ENCODE data around the gene CNTN4.
"Not testable (repeated sequence)": the region's sequence is repeated elsewhere in the genome, so short reads cannot be mapped to it uniquely, and the experiment has no call there.

Gene CNTN4

DNA sequence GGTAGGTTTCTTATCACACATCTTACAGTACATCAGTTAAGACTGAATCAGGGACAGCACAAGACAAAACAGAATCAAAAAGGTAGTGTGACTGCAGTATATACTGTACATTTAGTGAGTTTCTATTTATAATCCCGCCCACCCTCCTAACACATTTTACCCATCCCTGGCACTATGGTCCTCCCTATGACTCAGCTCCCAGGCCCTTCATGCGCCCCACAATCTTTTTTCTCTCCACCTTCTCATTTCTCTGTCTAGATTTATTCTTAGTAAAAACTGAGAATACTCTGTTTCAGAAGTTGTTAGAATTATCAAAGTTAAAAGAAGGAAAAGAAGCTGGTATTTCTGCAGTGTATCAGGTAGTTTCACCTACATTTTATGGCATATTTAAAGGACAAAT is 427.3 kb downstream of the CNTN4 start:
- no peak for DNase-seq

GRCh38 chr3:2526926-2527325 is 428.3 kb downstream of the CNTN4 start:
- no peak for DNase-seq

DNA sequence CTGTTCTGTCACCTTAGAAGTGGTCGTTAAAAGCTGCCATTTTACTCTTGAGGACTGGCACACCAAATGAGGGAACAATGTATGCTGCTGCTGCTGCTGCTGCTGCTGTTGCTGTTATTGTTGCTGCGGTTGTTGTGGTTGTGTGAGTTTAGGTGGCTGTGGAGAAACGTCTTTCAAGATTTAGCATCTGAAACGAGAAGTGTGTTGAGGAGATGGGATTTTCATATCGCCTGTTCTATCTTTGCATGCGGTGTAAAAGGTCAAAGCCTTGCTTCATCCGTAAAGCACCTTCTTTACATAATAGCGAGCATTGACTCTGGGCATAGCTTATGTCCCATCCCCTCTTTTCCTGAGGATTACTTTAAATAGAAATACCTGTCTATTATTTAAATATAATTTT is 428.7 kb downstream of the CNTN4 start:
- not testable (repeated sequence) for DNase-seq

GRCh38 chr3:2534767-2535166 is 436.1 kb downstream of the CNTN4 start:
- DNase-seq = not testable (repeated sequence)

DNA sequence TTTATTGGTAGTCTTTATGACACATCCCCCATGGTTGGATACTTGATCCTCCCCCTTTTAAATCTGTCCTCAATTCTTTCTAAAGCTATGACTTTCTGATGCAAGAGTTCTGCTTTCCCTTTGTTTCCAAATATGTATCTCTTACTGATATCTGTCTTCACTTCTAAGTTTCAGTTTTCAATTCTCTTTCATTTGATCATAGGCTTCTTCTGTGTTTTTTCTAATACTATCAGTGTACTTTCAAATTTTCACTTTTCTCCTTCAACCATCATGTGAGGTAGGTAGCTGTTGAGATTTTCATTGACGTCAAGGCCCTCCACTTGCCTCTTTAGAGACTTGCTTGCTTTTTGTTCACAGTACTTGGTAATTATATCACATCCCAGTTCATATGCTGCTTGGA is 436.5 kb downstream of the CNTN4 start:
- no peak for DNase-seq

- DNase-seq = no peak
Measured at GRCh38 chr3:2536575-2536974, 437.9 kb downstream of the CNTN4 start.

DNA sequence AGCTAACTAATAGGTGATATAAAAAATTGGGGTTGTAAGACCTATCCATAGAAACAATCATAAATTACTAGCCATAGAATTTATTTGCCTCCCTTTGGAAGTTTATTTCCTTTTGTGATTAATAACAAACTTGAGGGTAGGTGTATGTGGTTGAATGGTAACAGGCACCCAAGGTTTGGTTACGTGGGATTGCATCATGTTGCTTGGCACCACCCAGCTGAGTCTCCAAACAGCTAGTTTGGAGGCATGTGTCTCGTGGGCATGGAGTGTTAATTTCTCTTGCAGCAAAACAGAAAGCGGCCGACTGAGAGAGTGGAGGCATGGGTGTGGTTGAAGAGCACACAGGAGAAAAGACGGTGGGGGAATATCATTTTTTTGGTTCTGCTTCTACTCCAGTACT is 441.4 kb downstream of the CNTN4 start:
- no peak for DNase-seq

DNA sequence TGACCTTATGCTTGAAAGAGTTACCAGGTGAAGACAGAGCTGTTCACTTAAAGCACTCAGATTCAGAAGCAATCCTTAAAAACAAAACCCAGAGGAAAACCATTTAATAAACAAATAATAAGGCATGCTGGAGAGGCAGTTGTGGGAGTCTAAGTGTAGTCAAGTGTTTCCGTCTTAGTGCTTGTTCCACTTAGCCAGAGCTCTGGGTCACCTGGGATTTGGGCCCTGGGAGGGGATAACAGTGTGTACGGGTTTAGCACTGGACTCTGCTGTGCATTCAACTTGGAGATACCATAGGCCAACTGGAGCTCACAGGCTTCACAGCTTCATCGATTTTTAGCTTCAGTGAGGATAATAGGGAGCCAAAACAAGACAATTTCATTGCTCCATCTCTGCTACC is 444.6 kb downstream of the CNTN4 start:
- DNase-seq = no peak

DNA sequence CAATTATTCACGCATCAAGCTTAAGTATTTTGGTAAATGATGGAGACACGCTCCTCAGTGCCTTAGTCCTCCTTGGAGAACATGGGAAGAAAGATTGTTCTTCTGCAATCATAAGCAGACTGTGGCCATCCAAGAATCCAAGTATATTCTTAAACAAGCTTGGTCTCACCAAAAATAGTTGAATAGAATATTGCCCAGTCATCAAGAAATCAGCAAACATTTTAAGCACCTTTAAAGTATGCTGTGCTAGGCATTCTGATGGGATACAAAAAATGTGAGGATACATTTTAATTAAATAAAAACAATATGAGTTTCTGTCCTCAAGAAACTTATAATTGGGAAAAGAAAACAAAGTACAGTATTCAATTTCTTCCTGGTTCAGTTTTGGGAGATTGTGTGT is 445.5 kb downstream of the CNTN4 start:
- DNase-seq = no peak

GRCh38 chr3:2544718-2545117 is 446.1 kb downstream of the CNTN4 start:
- no peak for DNase-seq

GRCh38 chr3:2547049-2547448 is 448.4 kb downstream of the CNTN4 start:
- DNase-seq = no peak

DNA sequence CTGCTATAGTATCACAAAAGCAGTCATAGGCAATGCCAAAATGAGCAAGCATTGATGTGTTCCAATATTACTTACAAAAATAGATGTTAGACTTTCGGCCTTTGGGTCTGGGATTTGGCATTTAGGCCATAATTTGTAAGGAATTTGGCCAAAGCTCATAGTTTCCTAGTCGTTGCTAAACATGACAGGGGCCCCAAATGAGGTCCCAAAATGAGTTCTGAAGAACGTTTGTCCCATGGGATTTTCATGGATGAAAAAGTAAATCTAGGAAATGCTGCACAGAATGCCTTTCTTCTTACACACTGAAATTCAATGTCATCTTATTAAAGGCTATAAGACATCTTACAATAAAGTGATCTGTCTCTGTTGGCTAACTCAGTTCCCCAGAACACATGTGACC is 456.0 kb downstream of the CNTN4 start:
- DNase-seq = no peak

DNA sequence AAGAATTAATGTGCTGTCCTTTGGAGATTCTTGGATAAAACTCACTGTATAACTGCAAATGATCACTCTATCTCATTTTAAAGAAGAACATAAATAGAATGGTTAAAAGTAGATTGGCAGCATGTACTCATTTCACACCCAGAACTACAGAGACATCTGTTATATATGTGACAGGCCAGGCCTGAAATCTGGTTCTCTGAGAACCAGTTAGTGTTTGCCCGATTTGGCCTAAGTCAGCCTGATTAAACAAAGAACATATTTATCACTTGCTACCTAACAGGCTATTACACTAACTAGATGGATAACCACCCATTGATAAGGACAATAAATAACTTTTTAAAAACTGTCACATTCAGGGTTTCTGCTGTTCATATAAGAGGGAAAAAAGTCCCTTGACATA is 460.1 kb downstream of the CNTN4 start:
- DNase-seq = no peak

GRCh38 chr3:2567451-2567850 is 468.8 kb downstream of the CNTN4 start:
- DNase-seq = no peak

DNA sequence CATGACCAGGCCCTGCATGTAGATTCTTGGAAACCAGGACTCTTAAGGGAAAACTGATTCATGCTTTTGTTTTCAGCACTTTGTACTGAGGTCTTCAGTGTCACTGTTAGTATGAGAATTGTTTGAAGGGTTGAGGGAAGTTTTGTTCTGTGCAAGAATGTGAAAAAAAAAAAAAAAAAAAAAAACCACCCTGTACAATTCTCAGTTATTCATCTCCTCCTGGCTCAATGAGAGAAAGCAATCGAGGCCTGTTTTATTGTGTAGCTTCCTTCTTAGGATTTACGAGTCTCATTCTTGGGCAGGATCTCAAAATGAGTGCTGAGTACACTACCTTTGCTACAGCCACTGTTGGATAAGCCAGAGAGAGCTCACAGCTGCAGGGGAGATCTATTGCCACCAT is 469.5 kb downstream of the CNTN4 start:
- DNase-seq = no peak

GRCh38 chr3:2568929-2569328 is 470.3 kb downstream of the CNTN4 start:
- DNase-seq = no peak

DNA sequence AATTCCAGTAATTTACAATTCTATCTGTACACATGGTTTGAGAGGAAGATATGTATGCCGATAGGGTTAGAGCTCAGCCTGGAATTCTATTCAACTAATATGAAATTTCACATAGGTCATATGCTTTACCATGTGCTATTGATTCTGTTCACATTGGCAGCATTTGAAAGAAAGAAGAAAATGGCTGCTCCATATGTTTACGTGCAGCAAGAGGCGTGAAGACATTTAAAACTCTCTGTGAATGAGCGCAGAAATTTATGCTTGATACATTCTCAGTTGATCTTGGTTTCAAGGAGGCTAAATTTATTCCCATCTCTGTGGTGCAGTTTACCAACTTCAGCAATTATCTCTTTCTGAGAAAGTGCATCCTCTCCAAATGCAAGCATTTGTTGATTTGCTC is 478.9 kb downstream of the CNTN4 start:
- DNase-seq = no peak

DNA sequence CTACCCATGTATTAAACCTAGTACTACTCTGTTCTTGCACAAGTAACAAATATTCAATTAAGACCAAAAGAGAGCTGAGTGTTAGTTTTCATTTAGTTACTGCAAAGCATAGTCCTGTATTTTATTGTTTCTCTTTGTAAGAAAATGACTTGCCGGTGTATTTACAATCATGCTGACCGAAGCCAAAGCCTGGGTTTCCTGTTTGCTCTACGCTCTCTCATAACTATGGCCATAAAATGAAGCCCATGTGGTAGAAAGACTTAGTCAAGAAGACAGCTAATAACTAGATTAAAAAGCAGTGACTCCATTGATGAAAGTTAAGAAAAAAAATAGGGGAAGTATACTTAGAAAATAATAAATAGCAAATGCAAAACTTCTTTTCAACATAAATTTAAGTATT is 479.9 kb downstream of the CNTN4 start:
- DNase-seq = no peak

GRCh38 chr3:2579206-2579605 is 480.5 kb downstream of the CNTN4 start:
- no peak for DNase-seq

GRCh38 chr3:2583046-2583445 is 484.4 kb downstream of the CNTN4 start:
- DNase-seq = no peak

GRCh38 chr3:2589336-2589969 is 490.8 kb downstream of the CNTN4 start:
- no peak for DNase-seq

GRCh38 chr3:2595486-2595885 is 496.8 kb downstream of the CNTN4 start:
- DNase-seq = no peak

GRCh38 chr3:2597615-2598014 is 498.9 kb downstream of the CNTN4 start:
- no peak for DNase-seq

DNA sequence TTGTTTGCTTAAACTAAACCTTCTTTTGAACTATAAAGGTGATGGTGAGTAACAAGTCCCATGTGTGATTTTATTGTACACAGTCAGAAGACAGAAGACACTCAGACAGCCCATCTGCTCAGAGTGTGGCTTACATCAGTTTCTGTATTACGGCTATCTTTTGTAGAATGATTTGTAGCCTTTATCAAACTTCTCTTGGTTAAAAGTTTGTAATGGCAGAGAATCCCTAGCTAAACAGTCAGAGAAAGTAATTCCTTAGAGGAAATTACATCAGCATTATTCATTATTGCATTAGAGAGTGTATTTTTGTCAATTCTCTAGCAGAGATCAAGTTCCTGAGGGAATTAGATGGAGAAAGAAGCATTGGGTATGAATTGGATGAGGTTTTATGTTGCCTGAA is 500.8 kb downstream of the CNTN4 start:
- no peak for DNase-seq

DNA sequence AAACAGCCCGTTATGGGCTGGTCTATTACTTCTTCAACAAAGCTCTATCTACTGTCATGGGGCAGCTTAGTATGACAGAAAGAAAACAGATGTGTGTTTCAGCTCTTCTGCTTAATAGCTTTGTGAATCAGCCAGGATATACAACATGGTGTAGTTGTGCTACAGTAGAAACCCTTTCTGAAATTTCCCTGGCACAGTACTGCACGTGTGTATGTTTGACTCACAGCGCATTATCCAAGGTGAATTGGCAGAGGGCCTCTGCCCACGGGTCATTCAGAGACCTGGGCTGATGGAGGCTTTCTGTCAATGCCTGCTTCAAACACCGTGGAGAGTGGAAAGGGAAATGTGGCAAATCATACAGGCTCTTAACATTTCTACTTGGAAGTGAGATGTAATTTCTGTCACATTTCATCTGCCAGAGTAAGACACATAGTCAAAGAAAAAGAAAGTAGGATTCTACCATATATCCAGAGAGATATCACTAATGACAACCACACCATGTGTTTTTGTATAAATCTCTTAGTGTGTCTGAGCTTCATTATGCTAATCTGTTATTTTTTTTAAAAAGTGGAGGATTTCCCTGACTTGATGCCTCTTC is 505.1 kb downstream of the CNTN4 start:
- no peak for DNase-seq
